Activated naive CD8-positive, alpha-beta T cell treated with anti-CD3 and anti-CD28 coated beads, Interleukin-2, amount 50 U/mL, for 24 hours (primary cell): ENCODE data around the gene ADAMTS8.

ENCODE experiments used
- ATAC-seq: fragments of 150-1000 bp; cut with Tn5 transposase; one replicate; pipeline ENCODE4 v1.10.0; 2021
- DNase-seq: peaks from one replicate; pipeline ENCODE4 v3.0.0; 2021
- H3K27ac Mint-ChIP-seq: one replicate; pipeline ENCODE4 v1.8.0; 2021; ENCODE audit warnings: mild to moderate bottlenecking, mixed read lengths
- H3K27me3 Mint-ChIP-seq: one replicate; pipeline ENCODE4 v1.8.0; 2021; ENCODE audit warnings: mixed read lengths
- H3K36me3 Mint-ChIP-seq: one replicate; pipeline ENCODE4 v1.8.0; 2021; ENCODE audit warnings: low read depth, mixed read lengths
- H3K4me1 Mint-ChIP-seq: one replicate; pipeline ENCODE4 v1.8.0; 2021; ENCODE audit warnings: mixed read lengths
- H3K4me3 Mint-ChIP-seq: one replicate; pipeline ENCODE4 v1.8.0; 2021; ENCODE audit warnings: mild to moderate bottlenecking, moderate library complexity, mixed read lengths
- H3K9me3 Mint-ChIP-seq: one replicate; pipeline ENCODE4 v1.8.0; 2021; ENCODE audit warnings: mixed read lengths

ADAMTS8 gene

GRCh38 chr11:130467116-130467900 is 38.9 kb upstream of the ADAMTS8 start:
- DNase-seq, result no peak
- Mint-ChIP-seq H3K4me3 (no peak overlapping the region), H3K27me3 (no peaks in the 10 kb centered on the region), H3K9me3 (no peaks in the 10 kb centered on the region), H3K27ac (no peak overlapping the region), H3K36me3 (no peaks in the 10 kb centered on the region), H3K4me1 (no peaks in the 10 kb centered on the region)
- ATAC-seq, result no peak

- H3K4me3 Mint-ChIP-seq, result no peak overlapping the region
- H3K36me3 Mint-ChIP-seq, result no peaks in the 10 kb centered on the region
- no peaks in the 10 kb centered on the region for H3K27me3 Mint-ChIP-seq
- H3K27ac Mint-ChIP-seq, result no peak overlapping the region
- ATAC-seq, result no peak
- DNase-seq, result no peak
- no peaks in the 10 kb centered on the region for H3K4me1 Mint-ChIP-seq
- no peaks in the 10 kb centered on the region for H3K9me3 Mint-ChIP-seq
Measured at GRCh38 chr11:130465263-130465662, 36.9 kb upstream of the ADAMTS8 start.

- no peak for DNase-seq
- H3K27ac Mint-ChIP-seq, result no peak overlapping the region
- ATAC-seq, result no peak
- H3K36me3 Mint-ChIP-seq, result no peaks in the 10 kb centered on the region
- H3K4me3 Mint-ChIP-seq, result no peak overlapping the region
- no peaks in the 10 kb centered on the region for H3K9me3 Mint-ChIP-seq
- no peaks in the 10 kb centered on the region for H3K4me1 Mint-ChIP-seq
- H3K27me3 Mint-ChIP-seq, result no peaks in the 10 kb centered on the region
Measured at GRCh38 chr11:130464291-130464812, 35.9 kb upstream of the ADAMTS8 start.

- DNase-seq (no peak), ATAC-seq (no peak)
- Mint-ChIP-seq H3K4me3 (no peak overlapping the region), H3K27me3 (no peaks in the 10 kb centered on the region), H3K4me1 (no peaks in the 10 kb centered on the region), H3K27ac (no peak overlapping the region), H3K36me3 (no peaks in the 10 kb centered on the region), H3K9me3 (no peaks in the 10 kb centered on the region)
Measured at GRCh38 chr11:130462931-130463330, 34.5 kb upstream of the ADAMTS8 start.

- Mint-ChIP-seq H3K36me3 (no peaks in the 10 kb centered on the region), H3K27me3 (no peaks in the 10 kb centered on the region), H3K27ac (no peak overlapping the region), H3K4me3 (no peak overlapping the region), H3K9me3 (no peaks in the 10 kb centered on the region), H3K4me1 (no peaks in the 10 kb centered on the region)
- DNase-seq (no peak), ATAC-seq (no peak)
Measured at GRCh38 chr11:130462101-130462885, 33.9 kb upstream of the ADAMTS8 start.

- ATAC-seq (no peak), DNase-seq (no peak)
- Mint-ChIP-seq H3K36me3 (no peaks in the 10 kb centered on the region), H3K9me3 (no peaks in the 10 kb centered on the region), H3K27me3 (peaks cover 6% of the 10 kb centered on the region), H3K4me1 (no peaks in the 10 kb centered on the region), H3K27ac (no peak overlapping the region), H3K4me3 (no peak overlapping the region)
Measured at GRCh38 chr11:130459521-130459920, 31.1 kb upstream of the ADAMTS8 start.

GRCh38 chr11:130458410-130458729 is 30.0 kb upstream of the ADAMTS8 start:
- H3K4me3 Mint-ChIP-seq, result no peak overlapping the region
- H3K9me3 Mint-ChIP-seq, result no peaks in the 10 kb centered on the region
- H3K4me1 Mint-ChIP-seq, result no peaks in the 10 kb centered on the region
- H3K27me3 Mint-ChIP-seq, result peaks cover 10% of the 10 kb centered on the region
- H3K36me3 Mint-ChIP-seq, result no peaks in the 10 kb centered on the region
- DNase-seq (no peak), ATAC-seq (no peak)
- H3K27ac Mint-ChIP-seq, result no peak overlapping the region

GRCh38 chr11:130457623-130458409 is 29.4 kb upstream of the ADAMTS8 start:
- ATAC-seq (no peak), DNase-seq (no peak)
- no peaks in the 10 kb centered on the region for H3K9me3 Mint-ChIP-seq
- H3K4me3 Mint-ChIP-seq, result no peak overlapping the region
- no peaks in the 10 kb centered on the region for H3K4me1 Mint-ChIP-seq
- H3K27me3 Mint-ChIP-seq, result peaks cover 10% of the 10 kb centered on the region
- H3K36me3 Mint-ChIP-seq, result no peaks in the 10 kb centered on the region
- no peak overlapping the region for H3K27ac Mint-ChIP-seq

GRCh38 chr11:130456286-130456685 is 27.9 kb upstream of the ADAMTS8 start:
- Mint-ChIP-seq H3K9me3 (no peaks in the 10 kb centered on the region), H3K4me1 (no peaks in the 10 kb centered on the region), H3K4me3 (no peak overlapping the region), H3K27ac (no peak overlapping the region), H3K36me3 (no peaks in the 10 kb centered on the region), H3K27me3 (peaks cover 15% of the 10 kb centered on the region)
- ATAC-seq, result no peak
- DNase-seq, result no peak

GRCh38 chr11:130455483-130456127 is 27.2 kb upstream of the ADAMTS8 start:
- no peaks in the 10 kb centered on the region for H3K9me3 Mint-ChIP-seq
- H3K27ac Mint-ChIP-seq, result no peak overlapping the region
- ATAC-seq, result no peak
- no peak overlapping the region for H3K4me3 Mint-ChIP-seq
- H3K27me3 Mint-ChIP-seq, result peaks cover 22% of the 10 kb centered on the region
- H3K36me3 Mint-ChIP-seq, result no peaks in the 10 kb centered on the region
- H3K4me1 Mint-ChIP-seq, result no peaks in the 10 kb centered on the region
- DNase-seq, result no peak

GRCh38 chr11:130454491-130455252 is 26.3 kb upstream of the ADAMTS8 start:
- ATAC-seq (no peak), DNase-seq (no peak)
- H3K27me3 Mint-ChIP-seq, result peaks cover 31% of the 10 kb centered on the region
- no peaks in the 10 kb centered on the region for H3K9me3 Mint-ChIP-seq
- H3K36me3 Mint-ChIP-seq, result no peaks in the 10 kb centered on the region
- no peak overlapping the region for H3K4me3 Mint-ChIP-seq
- H3K4me1 Mint-ChIP-seq, result no peaks in the 10 kb centered on the region
- H3K27ac Mint-ChIP-seq, result no peak overlapping the region

GRCh38 chr11:130452940-130453339 is 24.5 kb upstream of the ADAMTS8 start:
- no peak overlapping the region for H3K27ac Mint-ChIP-seq
- DNase-seq (no peak), ATAC-seq (no peak)
- no peak overlapping the region for H3K4me3 Mint-ChIP-seq
- peaks cover 7% of the 10 kb centered on the region for H3K4me1 Mint-ChIP-seq
- H3K9me3 Mint-ChIP-seq, result no peaks in the 10 kb centered on the region
- H3K27me3 Mint-ChIP-seq, result peaks cover 40% of the 10 kb centered on the region
- H3K36me3 Mint-ChIP-seq, result no peaks in the 10 kb centered on the region

- peaks cover 7% of the 10 kb centered on the region for H3K4me1 Mint-ChIP-seq
- no peak for DNase-seq
- peaks cover 45% of the 10 kb centered on the region for H3K27me3 Mint-ChIP-seq
- no peaks in the 10 kb centered on the region for H3K36me3 Mint-ChIP-seq
- ATAC-seq, result no peak
- H3K9me3 Mint-ChIP-seq, result no peaks in the 10 kb centered on the region
- H3K4me3 Mint-ChIP-seq, result no peak overlapping the region
- no peak overlapping the region for H3K27ac Mint-ChIP-seq
Measured at GRCh38 chr11:130452176-130452575, 23.8 kb upstream of the ADAMTS8 start.
